Sigmoid colon (tissue), 7 donors: ENCODE data around the gene ACTC1. TPM values are rescaled to one million over a fixed set of nuclear protein-coding genes. Genes with fewer than 3 reads are reported as not detected.

Experiments
- DNase-seq: peaks from one replicate; pipeline ENCODE4 v3.0.0-alpha.2; 2019
- H3K27ac ChIP-seq, 4 donors: fragments of 200-600 bp; sonication (generic); one replicate each; pipeline ENCODE4 v1.5.1; 2016 to 2019; ENCODE audit warnings: mild to moderate bottlenecking in 1 of 4
- H3K27me3 ChIP-seq, 3 donors: fragments of 200-600 bp; sonication (generic); one replicate each; pipeline ENCODE4 v1.5.1; 2019; ENCODE audit warnings: mild to moderate bottlenecking in 1 of 3
- H3K36me3 ChIP-seq, 4 donors: fragments of 200-600 bp; sonication (generic); one replicate each; pipeline ENCODE4 v1.5.1; 2016 to 2019
- H3K4me1 ChIP-seq, 4 donors: fragments of 200-600 bp; sonication (generic); one replicate each; pipeline ENCODE4 v1.5.1; 2017 to 2019
- H3K4me3 ChIP-seq, 4 donors: fragments of 200-600 bp; sonication (generic); one replicate each; pipeline ENCODE4 v1.5.1; 2017 to 2019; ENCODE audit warnings: mild to moderate bottlenecking in 2 of 4, moderate library complexity in 1 of 4
- H3K9me3 ChIP-seq, 4 donors: fragments of 200-600 bp in 3 of 4; sonication (generic) in 3 of 4; one replicate each; pipeline versions ENCODE4 v1.5.1 to v1.6.1; 2013 to 2019
- CTCF ChIP-seq, 4 experiments: fragments of 450-650 bp in 3 of 4; fragments of 200-600 bp in 1 of 4; IDR thresholded peaks; one replicate each; pipeline ENCODE4 v1.5.1; 2016 to 2019; ENCODE audit warnings: antibody characterized with exemption in 4 of 4, mild to moderate bottlenecking in 3 of 4, moderate library complexity in 2 of 4
- EP300 ChIP-seq, 4 donors: sonication (generic); formaldehyde crosslinking; IDR thresholded peaks; one replicate each; pipeline ENCODE4 v1.6.1; 2017; ENCODE audit warnings: antibody characterized with exemption in 4 of 4
- POLR2A ChIP-seq, 2 donors: fragments of 450-650 bp; IDR thresholded peaks; one replicate each; pipeline ENCODE4 v1.6.1; 2016; ENCODE audit warnings: antibody characterized with exemption in 2 of 2, mild to moderate bottlenecking in 2 of 2, moderate library complexity in 2 of 2
- POLR2AphosphoS5 ChIP-seq, 4 donors: sonication (generic); formaldehyde crosslinking; IDR thresholded peaks; one replicate each; pipeline ENCODE4 v1.6.1; 2017; ENCODE audit warnings: antibody characterized with exemption in 4 of 4
- WGBS, 2 donors: extraction: QIAGEN DNeasy Blood & Tissue Kit; methylation state at CpG; one replicate each; pipeline ENCODE4 v1.1.7; 2013; 5-methylcytosine and 5-hydroxymethylcytosine counted together
- intact Hi-C: fragments of 100-400 bp; cut with DNase I; formaldehyde crosslinking; loops from one replicate; pipeline ENCODE4 v1.15.1; 2023
- polyA plus RNA-seq, 3 donors: library from polyadenylated mRNA; stranded (reverse); fragments of 200-250 nt; gene quantifications; one replicate each; pipeline ENCODE4 v1.2.3, GENCODE V29; 2013
- total RNA-seq, 4 donors: library from RNA; depleted of rRNA; stranded (reverse); fragments of >200 nt; gene quantifications; one replicate each; pipeline ENCODE4 v1.1.0, GENCODE V29; 2016
- donor health status: healthy with polysubstance abuse.
- donor health status: Bipolar disorder and iron deficiency.
- donor health status: healthy.

ACTC1 gene
- total and polyA plus RNA-seq, 7 donors = 0.36 to 11.1 (median 1.4) TPM

GRCh38 chr15:34828145-34828911 is 33.0 kb upstream of the ACTC1 start:
- no peaks in the 10 kb centered on the region for H3K9me3 ChIP-seq
- H3K27ac ChIP-seq = no peak overlapping the region
- TF ChIP-seq POLR2AphosphoS5 (IDR thresholded peaks at IDR 0.05) = no peak
- TF ChIP-seq EP300 (IDR thresholded peaks at IDR 0.05) = no peak
- TF ChIP-seq CTCF (IDR thresholded peaks at IDR 0.05) = no peak
- TF ChIP-seq POLR2A (IDR thresholded peaks at IDR 0.05) = no peak
- DNase-seq = no peak
- H3K4me3 ChIP-seq = no peak overlapping the region
- H3K36me3 ChIP-seq = no peaks in the 10 kb centered on the region
- intact Hi-C loops = no loop called here
- H3K27me3 ChIP-seq = no peaks in the 10 kb centered on the region
- 70 to 82% methylated on average over 5 of the region's 5 CpGs for WGBS, 2 donors
- H3K4me1 ChIP-seq = peaks cover 0 to 8% (median 3%) of the 10 kb centered on the region in 4 donors

- H3K4me1 ChIP-seq = peaks cover 0 to 8% (median 3%) of the 10 kb centered on the region in 4 donors
- 70 to 79% methylated on average over 3 of the region's 3 CpGs for WGBS, 2 donors
- no peak overlapping the region for H3K27ac ChIP-seq
- H3K36me3 ChIP-seq = no peaks in the 10 kb centered on the region
- intact Hi-C loops = no loop called here
- H3K4me3 ChIP-seq = no peak overlapping the region
- DNase-seq = no peak
- no peaks in the 10 kb centered on the region for H3K27me3 ChIP-seq
- no peaks in the 10 kb centered on the region for H3K9me3 ChIP-seq
- TF ChIP-seq POLR2AphosphoS5 (IDR thresholded peaks at IDR 0.05) (no peak), POLR2A (IDR thresholded peaks at IDR 0.05) (no peak), EP300 (IDR thresholded peaks at IDR 0.05) (no peak), CTCF (IDR thresholded peaks at IDR 0.05) (no peak)
Observed at GRCh38 chr15:34821831-34822230, 26.5 kb upstream of the ACTC1 start.

- intact Hi-C loops = no loop called here
- no peak overlapping the region for H3K27ac ChIP-seq
- 76 to 86% methylated on average over 5 of the region's 5 CpGs for WGBS, 2 donors
Observed at GRCh38 chr15:34820110-34820509, 24.8 kb upstream of the ACTC1 start.

GRCh38 chr15:34818526-34818925 is 23.2 kb upstream of the ACTC1 start:
- 90 to 93% methylated on average over 1 of the region's 1 CpG for WGBS, 2 donors
- TF ChIP-seq CTCF (IDR thresholded peaks at IDR 0.05) = no peak
- no peak for TF ChIP-seq POLR2A (IDR thresholded peaks at IDR 0.05)
- TF ChIP-seq EP300 (IDR thresholded peaks at IDR 0.05) = no peak
- TF ChIP-seq POLR2AphosphoS5 (IDR thresholded peaks at IDR 0.05) = no peak
- no peaks in the 10 kb centered on the region for H3K36me3 ChIP-seq
- intact Hi-C loops = no loop called here
- H3K27me3 ChIP-seq = no peaks in the 10 kb centered on the region
- no peak overlapping the region for H3K27ac ChIP-seq
- H3K9me3 ChIP-seq = no peaks in the 10 kb centered on the region
- H3K4me1 ChIP-seq = no peaks in the 10 kb centered on the region
- no peak overlapping the region for H3K4me3 ChIP-seq
- no peak for DNase-seq

More at GRCh38 chr15:34820110-34820509, 24.8 kb upstream of the ACTC1 start:
- Histone ChIP-seq H3K36me3 (no peaks in the 10 kb centered on the region), H3K4me3 (no peak overlapping the region), H3K4me1 (peaks cover 0 to 5% (median 0%) of the 10 kb centered on the region in 4 donors), H3K27me3 (no peaks in the 10 kb centered on the region), H3K9me3 (no peaks in the 10 kb centered on the region)
- no peak for TF ChIP-seq POLR2A (IDR thresholded peaks at IDR 0.05)
- TF ChIP-seq EP300 (IDR thresholded peaks at IDR 0.05) = no peak
- TF ChIP-seq CTCF (IDR thresholded peaks at IDR 0.05) = no peak
- no peak for TF ChIP-seq POLR2AphosphoS5 (IDR thresholded peaks at IDR 0.05)
- no peak for DNase-seq
